ENCODE results near the gene FOCAD. TPM values are rescaled to one million over a fixed set of nuclear protein-coding genes. Genes with fewer than 3 reads are reported as not detected.

The FOCAD gene
- total RNA-seq, 1 donor from 2014 or later = 64.3 TPM

MicroRNAs encoded within 50 kb of the gene (microRNA counts, 767-probe panel; counts per million panel counts)
- microRNA hsa-miR-491-3p (not detected), microRNA hsa-miR-491-5p (not detected)

Small RNA genes within 50 kb of the gene (microRNA-seq; reads per million reads assigned to microRNA genes)
- gene MIR491 = 15.5 reads per million, percentile 37 among the genes with 10 or more reads in this experiment

Other genes starting within 250 kb of the FOCAD start
- gene MLLT3, start 61.8 kb upstream of the FOCAD start, total RNA-seq = 32.5 and 79.1 TPM in 2 replicates